Astrocyte of the cerebellum (primary cell): ENCODE measurements around the gene ANAPC5.
A peak's percentile ranks its signal among the peaks of the same experiment; 100 is the strongest.
"Not testable (repeated sequence)": the region's sequence is repeated elsewhere in the genome, so short reads cannot be mapped to it uniquely, and the experiment has no call there.

ENCODE experiments used
- DNase-seq: peaks from one replicate; pipeline ENCODE4 v3.0.0-alpha.2; 2011; ENCODE audit warnings: low read depth
- H3K4me3 ChIP-seq: 2 replicates; pipeline ENCODE4 v1.5.1; 2011; ENCODE audit warnings: mild to moderate bottlenecking, low read depth, low read length, moderate library complexity
- CTCF ChIP-seq: IDR thresholded peaks from 2 replicates; pipeline ENCODE4 v1.5.1; 2012; ENCODE audit warnings: low read length, low read depth, moderate library complexity, mild to moderate bottlenecking; ENCODE audit errors: missing control alignments
- in situ Hi-C: cut with HindIII; loops from 2 replicates; pipeline ENCODE4 v1.10.0; 2017; ENCODE audit warnings: low sequenced_read_pairs

ANAPC5 gene

GRCh38 chr12:121282072-121282742 is 70.0 kb downstream of the ANAPC5 start:
- no peak overlapping the region for H3K4me3 ChIP-seq
- in situ Hi-C loops = no loop called here

GRCh38 chr12:121281116-121281515 is 71.1 kb downstream of the ANAPC5 start:
- in situ Hi-C loops, DNase-seq, H3K4me3 ChIP-seq: not testable (repeated sequence)

More at GRCh38 chr12:121282072-121282742, 70.0 kb downstream of the ANAPC5 start:
- no peak for TF ChIP-seq CTCF
- DNase-seq = no peak

- in situ Hi-C loops, DNase-seq, H3K4me3 ChIP-seq: not testable (repeated sequence)
Measured at GRCh38 chr12:121280531-121280930, 71.7 kb downstream of the ANAPC5 start.

- in situ Hi-C loops = no loop called here
Measured at GRCh38 chr12:121279507-121279915, 72.7 kb downstream of the ANAPC5 start.

GRCh38 chr12:121279071-121279375 is 73.2 kb downstream of the ANAPC5 start:
- DNase-seq = peak; percentile 16
- in situ Hi-C loops = no loop called here
- TF ChIP-seq CTCF = no peak
- no peak overlapping the region for H3K4me3 ChIP-seq

More at GRCh38 chr12:121279507-121279915, 72.7 kb downstream of the ANAPC5 start:
- no peak for DNase-seq
- no peak for TF ChIP-seq CTCF
- no peak overlapping the region for H3K4me3 ChIP-seq

GRCh38 chr12:121278169-121279070 is 73.8 kb downstream of the ANAPC5 start:
- H3K4me3 ChIP-seq = no peak overlapping the region
- in situ Hi-C loops = no loop called here
- TF ChIP-seq CTCF = no peak
- DNase-seq = no peak

- in situ Hi-C loops = no loop called here
- no peak for TF ChIP-seq CTCF
- DNase-seq = no peak
- no peak overlapping the region for H3K4me3 ChIP-seq
Measured at GRCh38 chr12:121277374-121277759, 74.8 kb downstream of the ANAPC5 start.
